GM12873 (cell line): Measurements from ENCODE around the gene MPP2.

Experiments used
- TF ChIP-seq, protein P1 (sequence below): IDR thresholded peaks from 2 replicates; pipeline ENCODE4 v1.5.1; 2012; ENCODE audit warnings: low read depth, mild to moderate bottlenecking, moderate library complexity, low read length, control low read depth; ENCODE audit not compliant: insufficient read depth; ENCODE audit errors: missing control alignments

Gene MPP2

GRCh38 chr17:43826206-43826605, 81.1 kb downstream of the MPP2 start:
- TF ChIP-seq, protein P1, sequence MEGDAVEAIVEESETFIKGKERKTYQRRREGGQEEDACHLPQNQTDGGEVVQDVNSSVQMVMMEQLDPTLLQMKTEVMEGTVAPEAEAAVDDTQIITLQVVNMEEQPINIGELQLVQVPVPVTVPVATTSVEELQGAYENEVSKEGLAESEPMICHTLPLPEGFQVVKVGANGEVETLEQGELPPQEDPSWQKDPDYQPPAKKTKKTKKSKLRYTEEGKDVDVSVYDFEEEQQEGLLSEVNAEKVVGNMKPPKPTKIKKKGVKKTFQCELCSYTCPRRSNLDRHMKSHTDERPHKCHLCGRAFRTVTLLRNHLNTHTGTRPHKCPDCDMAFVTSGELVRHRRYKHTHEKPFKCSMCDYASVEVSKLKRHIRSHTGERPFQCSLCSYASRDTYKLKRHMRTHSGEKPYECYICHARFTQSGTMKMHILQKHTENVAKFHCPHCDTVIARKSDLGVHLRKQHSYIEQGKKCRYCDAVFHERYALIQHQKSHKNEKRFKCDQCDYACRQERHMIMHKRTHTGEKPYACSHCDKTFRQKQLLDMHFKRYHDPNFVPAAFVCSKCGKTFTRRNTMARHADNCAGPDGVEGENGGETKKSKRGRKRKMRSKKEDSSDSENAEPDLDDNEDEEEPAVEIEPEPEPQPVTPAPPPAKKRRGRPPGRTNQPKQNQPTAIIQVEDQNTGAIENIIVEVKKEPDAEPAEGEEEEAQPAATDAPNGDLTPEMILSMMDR = no peak

DNA sequence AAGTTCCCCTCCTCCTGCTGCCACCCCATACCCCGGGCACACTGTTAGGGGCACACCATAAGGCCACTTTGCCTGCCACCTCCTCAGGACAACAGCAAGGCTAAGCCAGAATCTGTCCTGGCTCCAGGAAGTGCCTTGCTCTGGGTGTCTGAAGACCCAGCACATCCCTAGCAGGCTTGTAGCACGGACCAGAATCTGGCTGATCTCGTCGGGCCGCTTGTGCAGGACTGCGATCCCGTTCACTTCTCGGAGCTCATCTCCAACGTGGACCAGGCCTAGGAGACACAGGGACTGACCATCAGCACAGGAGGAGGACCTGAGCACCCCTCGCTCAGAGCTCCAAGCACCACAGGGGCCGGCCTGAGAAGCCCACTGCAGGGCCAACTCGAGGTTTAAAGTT, 81.8 kb downstream of the MPP2 start:
- TF ChIP-seq, protein P1 = no peak
